IPS-20b (cell line): ENCODE results near the gene SND1.
A peak's percentile ranks its signal among the peaks of the same experiment; 100 is the strongest.

Experiments
- H3K27ac ChIP-seq: one replicate; pipeline ENCODE4 v1.5.1; 2013; ENCODE audit warnings: low read length
- H3K27me3 ChIP-seq: 2 replicates; pipeline ENCODE4 v1.6.1; 2013; ENCODE audit warnings: mild to moderate bottlenecking, low read length, inconsistent platforms; ENCODE audit not compliant: insufficient read depth
- H3K36me3 ChIP-seq: 2 replicates; pipeline ENCODE4 v1.6.1; 2013; ENCODE audit warnings: low read depth, mild to moderate bottlenecking, inconsistent platforms, low read length, moderate library complexity; ENCODE audit not compliant: insufficient read depth
- H3K4me1 ChIP-seq: 2 replicates; pipeline ENCODE4 v1.6.1; 2013; ENCODE audit warnings: mild to moderate bottlenecking, control low read depth, inconsistent platforms, low read length, moderate library complexity; ENCODE audit not compliant: insufficient read depth
- H3K4me3 ChIP-seq: 2 replicates; pipeline ENCODE4 v1.5.1; 2013; ENCODE audit warnings: mild to moderate bottlenecking, low read length, inconsistent platforms
- H3K9ac ChIP-seq: 2 replicates; pipeline ENCODE4 v1.6.1; 2013; ENCODE audit warnings: low read depth, mild to moderate bottlenecking, inconsistent platforms, low read length, moderate library complexity
- H3K9me3 ChIP-seq: 2 replicates; pipeline ENCODE4 v1.6.1; 2013; ENCODE audit warnings: mild to moderate bottlenecking, low read depth, low read length, inconsistent platforms; ENCODE audit not compliant: insufficient read depth

The SND1 gene

GRCh38 chr7:127995156-127995880, 343.3 kb downstream of the SND1 start:
- H3K36me3 ChIP-seq: peaks cover 48% of the 10 kb centered on the region
- H3K9me3 ChIP-seq: no peaks in the 10 kb centered on the region
- H3K27ac ChIP-seq: no peak overlapping the region
- 0 out of 2 replicates have a peak overlapping the region, but pooled peaks have one; percentile 5 for H3K9ac ChIP-seq
- H3K4me3 ChIP-seq: no peak overlapping the region
- peaks cover 13% of the 10 kb centered on the region for H3K4me1 ChIP-seq
- no peaks in the 10 kb centered on the region for H3K27me3 ChIP-seq

GRCh38 chr7:127995881-127996215, 343.9 kb downstream of the SND1 start:
- H3K27ac ChIP-seq: no peak overlapping the region
- no peaks in the 10 kb centered on the region for H3K9me3 ChIP-seq
- H3K9ac ChIP-seq: no peak overlapping the region
- no peaks in the 10 kb centered on the region for H3K27me3 ChIP-seq
- H3K4me3 ChIP-seq: no peak overlapping the region
- H3K36me3 ChIP-seq: peaks cover 43% of the 10 kb centered on the region
- H3K4me1 ChIP-seq: peaks cover 13% of the 10 kb centered on the region

GRCh38 chr7:127996253-127997071, 344.5 kb downstream of the SND1 start:
- Histone ChIP-seq H3K36me3 (peaks cover 42% of the 10 kb centered on the region), H3K4me1 (peaks cover 13% of the 10 kb centered on the region), H3K27me3 (no peaks in the 10 kb centered on the region), H3K9ac (no peak overlapping the region), H3K9me3 (no peaks in the 10 kb centered on the region), H3K27ac (no peak overlapping the region), H3K4me3 (no peak overlapping the region)

- Histone ChIP-seq H3K4me3 (no peak overlapping the region), H3K27me3 (no peaks in the 10 kb centered on the region), H3K9me3 (no peaks in the 10 kb centered on the region), H3K27ac (no peak overlapping the region), H3K9ac (no peak overlapping the region), H3K4me1 (peaks cover 13% of the 10 kb centered on the region), H3K36me3 (peaks cover 34% of the 10 kb centered on the region)
Observed at GRCh38 chr7:127997226-127997922, 345.4 kb downstream of the SND1 start.

GRCh38 chr7:127998671-127999070, 346.7 kb downstream of the SND1 start:
- H3K27me3 ChIP-seq: no peaks in the 10 kb centered on the region
- H3K9me3 ChIP-seq: no peaks in the 10 kb centered on the region
- H3K27ac ChIP-seq: no peak overlapping the region
- H3K4me1 ChIP-seq: peaks cover 13% of the 10 kb centered on the region
- no peak overlapping the region for H3K4me3 ChIP-seq
- peaks cover 21% of the 10 kb centered on the region for H3K36me3 ChIP-seq
- H3K9ac ChIP-seq: no peak overlapping the region

- H3K4me3 ChIP-seq: no peak overlapping the region
- no peaks in the 10 kb centered on the region for H3K27me3 ChIP-seq
- H3K9me3 ChIP-seq: no peaks in the 10 kb centered on the region
- no peak overlapping the region for H3K9ac ChIP-seq
- peaks cover 15% of the 10 kb centered on the region for H3K36me3 ChIP-seq
- no peak overlapping the region for H3K27ac ChIP-seq
- peaks cover 12% of the 10 kb centered on the region for H3K4me1 ChIP-seq
Observed at GRCh38 chr7:128000048-128000447, 348.1 kb downstream of the SND1 start.

GRCh38 chr7:128000854-128001265, 348.9 kb downstream of the SND1 start:
- Histone ChIP-seq H3K4me3 (no peak overlapping the region), H3K27ac (no peak overlapping the region), H3K27me3 (no peaks in the 10 kb centered on the region), H3K4me1 (peaks cover 8% of the 10 kb centered on the region; the same call in 1 of the 2 replicates), H3K9ac (no peak overlapping the region), H3K9me3 (no peaks in the 10 kb centered on the region), H3K36me3 (peaks cover 15% of the 10 kb centered on the region)

GRCh38 chr7:128003167-128003566, 351.2 kb downstream of the SND1 start:
- H3K9ac ChIP-seq: no peak overlapping the region
- no peak overlapping the region for H3K27ac ChIP-seq
- no peak overlapping the region for H3K4me3 ChIP-seq
- 0 out of 2 replicates have a peak, but pooled peaks cover 5% of the 10 kb centered on the region for H3K36me3 ChIP-seq
- H3K27me3 ChIP-seq: no peaks in the 10 kb centered on the region
- H3K9me3 ChIP-seq: no peaks in the 10 kb centered on the region
- H3K4me1 ChIP-seq: no peaks in the 10 kb centered on the region; the same call in 1 of the 2 replicates

- Histone ChIP-seq H3K9ac (no peak overlapping the region), H3K27me3 (no peaks in the 10 kb centered on the region), H3K9me3 (no peaks in the 10 kb centered on the region), H3K4me3 (no peak overlapping the region), H3K4me1 (no peaks in the 10 kb centered on the region; the same call in 1 of the 2 replicates), H3K36me3 (0 out of 2 replicates have a peak, but pooled peaks cover 4% of the 10 kb centered on the region), H3K27ac (no peak overlapping the region)
Observed at GRCh38 chr7:128003787-128004186, 351.8 kb downstream of the SND1 start.

GRCh38 chr7:128004623-128005022, 352.6 kb downstream of the SND1 start:
- H3K9ac ChIP-seq: no peak overlapping the region
- no peaks in the 10 kb centered on the region for H3K9me3 ChIP-seq
- no peaks in the 10 kb centered on the region for H3K27me3 ChIP-seq
- H3K4me1 ChIP-seq: no peaks in the 10 kb centered on the region; the same call in 1 of the 2 replicates
- H3K4me3 ChIP-seq: no peak overlapping the region
- H3K27ac ChIP-seq: no peak overlapping the region
- 0 out of 2 replicates have a peak, but pooled peaks cover 4% of the 10 kb centered on the region for H3K36me3 ChIP-seq

- Histone ChIP-seq H3K9me3 (no peaks in the 10 kb centered on the region), H3K36me3 (0 out of 2 replicates have a peak, but pooled peaks cover 4% of the 10 kb centered on the region), H3K9ac (no peak overlapping the region), H3K4me1 (no peaks in the 10 kb centered on the region; the same call in 1 of the 2 replicates), H3K27ac (no peak overlapping the region), H3K4me3 (no peak overlapping the region), H3K27me3 (no peaks in the 10 kb centered on the region)
Observed at GRCh38 chr7:128005117-128005516, 353.1 kb downstream of the SND1 start.
